ENCODE measurements around the gene ABTB2. TPM values are rescaled to one million over a fixed set of nuclear protein-coding genes. Genes with fewer than 3 reads are reported as not detected.

The ABTB2 gene
- total and polyA plus RNA-seq, 10 of the 15 experiments (the other 5 are each of a cell fraction or from before 2014, with no cell fraction given) = 0.13 to 2.1 (median 0.72) TPM

DNA sequence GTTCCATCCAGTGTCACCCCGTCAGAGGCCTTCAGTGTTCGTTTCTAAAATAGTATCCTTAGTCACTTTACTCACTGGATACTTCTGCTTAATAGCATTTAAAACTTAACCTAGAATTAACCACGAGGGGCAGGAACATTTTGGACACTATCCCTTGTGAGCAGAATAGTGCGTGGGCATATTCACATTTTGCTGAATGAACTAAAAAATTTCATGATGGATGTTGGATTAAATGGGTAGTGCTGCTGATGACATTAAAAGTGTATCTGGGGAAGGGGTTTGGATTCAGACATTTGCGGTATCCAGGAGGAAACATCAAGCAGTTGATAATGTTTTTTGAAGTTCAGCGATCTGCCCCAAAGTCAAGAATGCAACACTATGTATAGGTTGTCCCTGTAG is 253.1 kb downstream of the ABTB2 start:
- no peak for ATAC-seq
- BruUV-seq (replicated peaks) = no TSS peak
- intact Hi-C loops (cut with micrococcal nuclease; ENCODE audit: unreplicated experiment) = loop anchor here (1.0 to 5.0 kb wide), 3 partner anchors 53 to 254 kb away; partner anchors contain the start of genes ABTB2 and CAPRIN1
- peaks cover 38% of the 10 kb centered on the region for H3K79me2 ChIP-seq (ENCODE audit: control insufficient read depth, insufficient read depth, low read length)
- H3K4me2 ChIP-seq (ENCODE audit: control insufficient read depth, insufficient read depth) = peak overlapping the region; percentile 94
- peak overlapping the region; percentile 83 for H2AFZ ChIP-seq (ENCODE audit: control insufficient read depth, low read depth, low read length)
- H4K20me1 ChIP-seq (ENCODE audit: control insufficient read depth, insufficient read depth) = no peaks in the 10 kb centered on the region
- no peak for DNase-seq (ENCODE audit: low read depth, low spot score)
- SMC1A ChIA-PET (ENCODE audit: uncharacterized antibody, unreplicated experiment) = interaction anchor here (0.6 to 2.4 kb wide), 6 partner anchors 8 to 148 kb away, joined by 3 to 9 read pairs (median 4); no protein-coding TSS in a partner anchor
- H3K9ac ChIP-seq (ENCODE audit: control insufficient read depth, insufficient read depth, low read length) = peak overlapping the region; percentile 85
- no peak for FAIRE-seq
- H3K4me1 ChIP-seq (ENCODE audit: control insufficient read depth, insufficient read depth, low read length) = peaks cover 15% of the 10 kb centered on the region
- no peaks in the 10 kb centered on the region for H3K27me3 ChIP-seq (replicated peaks in 1 of 2; ENCODE audit: control insufficient read depth in 2 of 2, insufficient read depth in 2 of 2, low read length in 1 of 2)
- in situ Hi-C loops (cut with MboI) = no loop called here
- peaks cover 2 to 14% of the 10 kb centered on the region in 2 experiments; a peak in 3 of 4 replicates for H3K36me3 ChIP-seq (ENCODE audit: control insufficient read depth in 2 of 2, insufficient read depth in 2 of 2, low read length in 1 of 2)
- H3K27ac ChIP-seq (ENCODE audit: control insufficient read depth, insufficient read depth) = peak overlapping the region; percentile 89
- H3K9me3 ChIP-seq (replicated peaks; ENCODE audit: control insufficient read depth, insufficient read depth, low read length) = no peaks in the 10 kb centered on the region
- TF ChIP-seq POU2F2 (IDR thresholded peaks at IDR 0.05; ENCODE audit: borderline replicate concordance, low read depth, low read length) (no peak), HSF1 (IDR thresholded peaks at IDR 0.05; ENCODE audit: low read depth, low read length) (no peak)
- POLR2A ChIA-PET = interaction anchor here (0.6 to 2.0 kb wide), 7 partner anchors 9 to 57 kb away, joined by 3 to 14 read pairs (median 4); partner anchors contain the start of gene CAPRIN1
- H3K4me3 ChIP-seq = peak overlapping the region; percentile 95; the same call in 1 of the 2 replicates
- RAD21 ChIA-PET (ENCODE audit: unreplicated experiment) = interaction anchor here (0.7 to 2.6 kb wide), 4 partner anchors 40 to 253 kb away, joined by 4 to 8 read pairs (median 5); partner anchors contain the start of genes ABTB2 and CAPRIN1
- CTCF ChIA-PET = interaction anchor here (0.9 to 2.1 kb wide), 7 partner anchors 9 to 56 kb away, joined by 3 to 5 read pairs (median 4); partner anchors contain the start of gene CAPRIN1
- WGBS (ENCODE audit: insufficient coverage, insufficient replicate concordance, low lambda C conversion rate, missing lambda C conversion rate) = under 1% methylated on average over 6 of the region's 6 CpGs

Small RNAs within 50 kb of the gene (small RNA-seq; reads per million reads assigned to genes)
- gene AL035079.1 (not detected), gene RF00019 (not detected)

Other genes starting within 250 kb of the ABTB2 start
- gene CAT, start 80.9 kb upstream of the ABTB2 start, total RNA-seq (2014; rRNA removed) = 35.0 and 40.8 TPM in 2 replicates
- gene CAT, start 80.9 kb upstream of the ABTB2 start, total RNA-seq (2014; rRNA removed; fragmentation: Illumina TruSeq; extraction: Trizol) = 31.2 and 32.2 TPM in 2 replicates
- gene CAT, start 80.9 kb upstream of the ABTB2 start, total RNA-seq (2021) = 22.4 and 23.8 TPM in 2 replicates
- 71.3 and 77.3 TPM in 2 replicates for gene CAT, start 80.9 kb upstream of the ABTB2 start, polyA plus RNA-seq (2011; rRNA removed)
- gene CAT, start 80.9 kb upstream of the ABTB2 start, polyA plus RNA-seq (2014; fragmentation: Illumina TruSeq; extraction: Trizol) = 38.8 and 44.3 TPM in 2 replicates
- 10 to 100 TPM; 25.1 to 30.5 TPM for gene CAT, start 80.9 kb upstream of the ABTB2 start, polyA plus RNA-seq (2014; fragmentation: Nextera tagmentation; extraction: Ambion mirVana)
- 24.5 and 26.2 TPM in 2 replicates for gene CAT, start 80.9 kb upstream of the ABTB2 start, polyA plus RNA-seq (2014; rRNA removed)
- gene CAT, start 80.9 kb upstream of the ABTB2 start, polyA plus RNA-seq (2016; fragmentation: Nextera tagmentation; extraction: Ambion mirVana) = 10 to 100 TPM; 43.6 TPM
- gene ELF5, start 155.8 kb upstream of the ABTB2 start, total RNA-seq (2014; rRNA removed) = not detected in 2 replicates
- gene ELF5, start 155.8 kb upstream of the ABTB2 start, total RNA-seq (2014; rRNA removed; fragmentation: Illumina TruSeq; extraction: Trizol) = not detected in 2 replicates
- not detected in 2 replicates for gene ELF5, start 155.8 kb upstream of the ABTB2 start, total RNA-seq (2021)
- not detected in 2 replicates for gene ELF5, start 155.8 kb upstream of the ABTB2 start, polyA plus RNA-seq (2011; rRNA removed)
- gene ELF5, start 155.8 kb upstream of the ABTB2 start, polyA plus RNA-seq (2014; fragmentation: Illumina TruSeq; extraction: Trizol) = not detected in 2 replicates
- not detected for gene ELF5, start 155.8 kb upstream of the ABTB2 start, polyA plus RNA-seq (2014; fragmentation: Nextera tagmentation; extraction: Ambion mirVana)
- gene ELF5, start 155.8 kb upstream of the ABTB2 start, polyA plus RNA-seq (2014; rRNA removed) = not detected in 2 replicates
- gene ELF5, start 155.8 kb upstream of the ABTB2 start, polyA plus RNA-seq (2016; fragmentation: Nextera tagmentation; extraction: Ambion mirVana) = not detected